ENCODE results near the gene ENPP3.

Gene ENPP3

DNA sequence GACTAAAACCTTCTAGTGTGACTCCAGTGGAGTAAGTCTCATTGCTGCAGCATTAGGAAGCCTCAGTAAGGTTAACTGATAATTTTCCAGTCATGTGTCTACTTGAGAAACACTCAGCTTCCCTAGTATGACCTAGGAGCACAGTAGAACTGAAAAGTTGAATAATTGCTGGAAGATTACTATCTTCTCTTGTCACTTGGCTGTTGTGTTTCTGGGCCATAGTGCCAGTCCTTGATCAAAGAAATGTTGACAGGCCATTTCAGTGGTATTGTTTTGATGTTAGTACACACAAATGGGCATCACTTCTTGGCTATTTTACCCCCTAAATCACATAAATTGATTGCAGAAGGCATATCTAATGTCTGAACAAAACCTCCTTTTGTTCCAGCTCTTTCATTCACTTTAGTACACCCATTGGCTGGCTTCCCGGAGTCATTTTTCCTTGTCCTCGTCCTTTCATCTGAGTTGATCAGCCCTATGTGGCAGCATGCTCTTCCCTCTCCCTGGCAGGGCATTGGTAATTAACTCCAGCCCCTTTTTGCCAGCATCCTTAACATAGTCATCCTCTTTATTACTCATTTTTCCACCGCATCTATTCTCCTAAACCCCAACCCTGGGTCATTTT, 6.0 kb downstream of the ENPP3 start:
- DNase-seq: no peak

DNA sequence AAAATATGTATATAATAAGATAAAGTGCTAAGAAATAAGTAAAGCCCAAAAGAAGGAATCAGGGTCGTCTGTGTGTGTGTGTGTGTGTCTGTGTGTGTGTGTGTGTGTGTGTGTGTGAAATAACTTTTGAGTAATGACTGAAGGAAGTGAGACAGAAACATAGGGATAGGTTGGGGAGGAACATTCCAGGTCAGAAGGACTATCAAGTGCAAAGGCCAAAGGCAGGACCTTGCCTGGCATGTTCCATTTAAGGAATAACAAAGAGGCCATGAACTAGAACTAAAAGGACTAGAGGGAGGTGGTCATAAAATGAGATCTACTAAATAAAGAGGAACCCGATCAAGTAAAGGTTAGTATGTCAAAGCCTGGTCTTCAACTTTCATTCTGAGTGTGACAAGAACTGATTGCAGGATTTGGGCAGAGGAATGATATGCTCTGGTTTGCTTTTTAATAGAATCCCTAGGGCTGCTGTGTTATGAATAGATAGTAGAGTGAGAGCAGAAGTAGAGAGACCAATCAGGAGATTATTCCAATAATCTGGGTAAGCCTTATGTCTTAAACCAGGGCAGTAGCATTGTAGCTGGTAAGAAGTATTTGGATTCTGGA, 6.9 kb downstream of the ENPP3 start:
- no peak for DNase-seq

DNA sequence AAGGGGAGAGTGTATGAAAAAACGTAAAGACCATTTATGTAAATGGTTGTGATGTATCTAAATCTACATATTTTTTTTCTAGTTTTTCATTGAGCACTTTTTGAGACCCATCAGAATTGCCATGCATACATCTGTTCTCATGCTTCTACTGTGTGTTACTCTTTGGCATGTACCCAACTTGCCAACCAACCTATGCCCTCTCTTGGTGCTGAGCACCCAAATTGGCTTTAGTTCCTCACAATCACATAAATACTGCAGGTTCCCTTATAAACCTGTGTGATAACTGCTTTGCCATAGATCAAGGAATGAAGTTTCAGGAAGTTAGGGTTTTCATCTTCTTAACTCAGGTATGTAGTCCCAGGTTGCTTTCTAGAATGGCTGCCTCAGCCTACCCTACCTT, 7.8 kb downstream of the ENPP3 start:
- DNase-seq: no peak

DNA sequence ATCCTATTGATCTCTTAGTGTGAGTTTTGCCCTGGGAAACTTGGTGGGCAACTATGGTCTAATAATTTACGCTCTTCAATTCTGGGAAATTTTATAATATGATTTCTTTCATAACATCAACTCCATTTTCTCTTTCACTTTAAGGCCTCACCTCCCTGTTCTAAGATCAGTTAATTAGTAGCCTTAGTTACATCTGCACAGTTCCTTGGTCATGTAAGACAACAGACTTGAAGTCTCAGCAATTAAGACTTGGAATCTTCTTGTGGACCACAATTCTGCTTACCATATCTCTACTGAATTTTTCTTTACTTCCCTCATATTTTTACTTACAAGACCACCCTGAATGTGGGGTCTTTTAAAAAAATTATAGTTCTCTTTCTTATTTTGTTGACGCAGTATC, 8.7 kb downstream of the ENPP3 start:
- DNase-seq: no peak

DNA sequence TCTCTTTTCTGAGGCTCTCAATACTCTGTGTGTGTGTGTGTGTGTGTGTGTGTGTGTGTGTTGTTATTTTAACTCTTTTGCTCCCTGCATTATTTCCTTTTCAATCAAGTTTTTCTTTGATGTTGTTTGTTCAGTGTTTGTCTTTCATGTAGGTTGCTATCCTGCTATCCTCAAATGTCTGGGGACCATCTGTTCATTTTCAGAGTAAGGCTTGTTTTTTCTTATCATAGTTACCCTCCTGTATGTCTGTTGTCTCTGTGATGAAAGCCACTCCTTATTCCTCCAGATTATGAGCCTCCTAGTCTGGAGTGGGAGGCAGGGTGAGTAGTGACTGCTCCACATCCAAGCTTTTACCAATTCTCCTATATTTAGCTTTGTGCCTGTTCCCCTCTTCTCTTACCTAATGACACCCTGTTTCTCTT, 9.2 kb downstream of the ENPP3 start:
- DNase-seq: no peak

DNA sequence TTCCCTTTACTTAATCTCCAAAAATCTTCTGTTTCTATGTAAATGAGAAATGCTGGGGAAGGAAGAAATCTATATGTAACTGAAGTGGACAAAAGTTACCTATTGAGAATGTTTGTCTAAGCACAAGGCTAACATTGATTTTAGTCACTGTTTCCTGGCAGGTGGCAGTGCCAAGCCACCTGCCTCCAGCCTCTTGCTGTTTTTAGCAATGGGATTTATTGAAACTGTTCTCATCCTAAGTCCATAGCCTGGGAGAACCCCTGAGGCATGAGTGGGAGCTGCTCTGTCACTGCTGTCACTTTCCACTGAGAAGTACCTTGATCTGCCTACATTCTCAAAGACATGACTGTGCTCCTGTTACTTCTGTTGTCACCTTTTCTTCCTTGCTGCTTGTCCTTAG, 14.7 kb downstream of the ENPP3 start:
- DNase-seq: no peak

DNA sequence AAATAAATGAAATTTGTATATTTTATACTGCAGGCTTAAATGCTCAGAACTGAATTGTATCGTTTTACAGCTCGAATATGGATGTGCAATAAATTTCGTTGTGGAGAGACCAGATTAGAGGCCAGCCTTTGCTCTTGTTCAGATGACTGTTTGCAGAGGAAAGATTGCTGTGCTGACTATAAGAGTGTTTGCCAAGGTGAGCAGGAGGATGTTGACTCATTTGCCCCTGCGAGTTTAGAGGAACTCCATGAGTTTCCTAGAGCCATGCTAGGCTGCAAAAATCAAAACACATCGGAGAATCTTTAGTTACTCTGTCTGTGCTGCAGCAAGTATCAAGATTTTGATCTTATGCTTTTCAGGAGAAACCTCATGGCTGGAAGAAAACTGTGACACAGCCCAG, 15.4 kb downstream of the ENPP3 start:
- no peak for DNase-seq

DNA sequence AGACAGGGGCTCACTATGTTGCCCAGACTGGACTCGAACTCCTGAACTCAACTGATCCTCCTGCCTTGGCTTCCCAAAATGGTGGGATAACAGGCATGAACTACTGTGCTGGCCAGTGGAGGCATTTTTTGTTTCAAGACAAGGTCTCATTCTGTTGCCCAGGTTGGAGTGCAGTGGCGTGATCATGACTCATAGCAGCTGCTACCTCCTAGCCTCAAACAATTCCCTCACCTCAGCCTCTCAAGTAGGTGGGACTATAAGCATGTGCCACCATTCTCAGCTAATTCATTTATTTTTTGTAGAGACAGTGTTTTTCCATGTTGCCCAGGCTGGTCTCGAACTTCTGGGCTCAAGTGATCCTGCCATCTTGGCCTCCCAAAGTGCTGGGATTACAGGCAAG, 17.2 kb downstream of the ENPP3 start:
- no peak for DNase-seq

DNA sequence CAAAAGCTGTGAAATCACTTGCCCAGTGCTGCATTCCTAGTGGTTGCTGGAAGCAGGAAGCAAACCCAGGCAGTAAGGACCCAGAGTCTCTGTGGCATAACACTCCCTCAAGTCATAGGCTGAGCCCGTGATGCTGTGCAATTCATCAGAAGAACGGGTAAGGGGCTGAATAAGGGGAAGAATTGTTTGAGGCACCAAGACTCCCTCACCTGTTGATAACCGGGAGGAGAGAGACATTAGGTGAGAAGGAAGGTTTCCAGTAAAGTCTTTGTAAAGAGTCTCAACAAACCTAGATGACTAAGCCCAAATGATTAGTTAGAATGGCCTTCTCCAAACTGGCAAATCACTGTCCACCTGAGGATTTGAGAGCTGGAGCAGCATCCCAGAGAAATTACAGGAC, 18.3 kb downstream of the ENPP3 start:
- no peak for DNase-seq

DNA sequence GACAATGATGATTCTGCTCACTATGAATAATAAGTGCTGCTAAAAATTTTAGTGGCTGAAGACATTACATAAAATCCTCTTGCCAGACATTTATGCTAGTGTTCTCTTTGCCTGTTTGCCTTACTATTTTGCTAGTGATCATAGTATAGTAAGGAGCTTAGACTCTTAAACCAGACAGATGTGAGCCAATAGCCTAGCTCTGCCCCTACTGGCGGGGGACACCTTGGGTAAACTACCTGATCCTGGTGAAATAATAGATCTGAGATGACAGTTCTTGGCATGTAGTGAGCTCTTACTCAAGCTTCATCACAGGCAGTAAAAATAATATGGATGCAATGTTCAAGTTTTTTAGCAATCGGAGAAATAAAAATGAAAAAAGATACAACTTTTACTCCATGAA, 18.8 kb downstream of the ENPP3 start:
- DNase-seq: no peak

DNA sequence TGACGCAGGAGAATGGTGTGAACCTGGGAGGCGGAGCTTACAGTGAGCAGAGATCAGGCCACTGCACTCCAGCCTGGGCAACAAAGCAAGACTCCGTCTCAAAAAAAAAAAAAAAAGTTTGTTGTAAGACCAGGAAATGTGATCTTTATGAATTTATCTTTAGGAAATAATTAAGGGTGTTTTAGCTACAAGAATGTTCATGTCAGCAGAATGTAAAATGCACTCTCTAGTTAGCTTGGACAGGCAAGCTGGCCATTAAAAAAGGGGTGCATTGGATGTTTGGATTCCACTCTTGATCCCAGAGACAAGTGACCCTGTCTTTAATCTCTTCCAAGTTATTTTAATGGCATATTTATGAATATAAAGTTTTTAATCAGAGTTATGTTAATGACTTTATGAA, 19.6 kb downstream of the ENPP3 start:
- DNase-seq: no peak

DNA sequence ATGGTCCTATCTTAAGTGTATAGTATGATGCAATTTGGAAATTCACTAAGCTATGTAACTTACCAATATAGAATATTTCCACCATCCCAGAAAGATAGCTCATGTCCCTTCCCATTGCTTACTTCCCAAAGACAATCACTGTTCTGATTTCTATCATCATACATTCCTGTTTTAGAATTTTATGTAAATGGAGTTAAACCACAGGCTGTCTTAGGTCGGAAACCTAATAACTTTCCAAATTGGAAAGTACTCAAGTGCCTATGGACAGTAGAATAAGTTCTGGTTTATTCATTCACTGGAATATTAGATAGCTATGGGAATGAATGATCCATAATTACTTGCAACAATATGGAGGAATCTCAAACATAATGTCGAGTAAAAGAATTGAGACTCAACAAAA, 20.1 kb downstream of the ENPP3 start:
- DNase-seq: no peak

DNA sequence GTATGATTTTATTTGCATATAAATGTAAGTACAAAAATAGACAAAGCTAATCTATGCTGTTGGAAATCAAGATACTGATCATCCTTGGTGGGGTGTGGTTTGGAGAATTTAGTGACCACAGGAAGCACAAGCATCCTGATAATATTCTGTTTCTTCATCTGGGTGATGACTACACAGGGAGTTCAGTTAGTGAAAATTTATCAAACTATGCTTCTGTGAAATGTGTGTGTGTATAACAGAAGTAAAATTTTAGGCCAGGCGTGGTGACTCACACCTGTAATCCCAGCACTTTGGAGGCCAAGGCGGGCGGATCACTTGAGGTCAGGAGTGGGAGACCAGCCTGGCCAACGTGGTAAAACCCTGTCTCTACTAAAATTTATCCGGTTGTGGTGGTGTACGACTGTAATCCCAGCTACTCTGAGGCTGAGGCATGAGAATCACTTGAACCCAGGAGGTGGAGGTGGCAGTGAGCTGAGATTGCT, 20.6 kb downstream of the ENPP3 start:
- no peak for DNase-seq

DNA sequence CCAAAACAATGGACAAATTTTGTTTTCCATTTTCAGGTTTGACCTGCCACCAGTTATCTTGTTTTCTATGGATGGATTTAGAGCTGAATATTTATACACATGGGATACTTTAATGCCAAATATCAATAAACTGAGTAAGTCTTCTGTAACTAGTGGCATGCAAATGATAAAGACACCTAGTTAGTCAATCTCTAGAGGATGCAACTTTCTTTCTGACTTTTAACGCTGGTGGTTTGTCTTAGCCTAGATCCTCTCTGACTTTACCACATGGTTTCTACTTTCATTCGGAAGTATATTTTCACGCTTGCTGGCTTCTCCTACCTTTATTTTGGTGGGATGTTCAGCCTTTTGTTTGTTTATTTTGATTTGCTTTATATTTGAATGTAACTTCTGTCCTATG, 21.2 kb downstream of the ENPP3 start:
- DNase-seq: no peak

DNA sequence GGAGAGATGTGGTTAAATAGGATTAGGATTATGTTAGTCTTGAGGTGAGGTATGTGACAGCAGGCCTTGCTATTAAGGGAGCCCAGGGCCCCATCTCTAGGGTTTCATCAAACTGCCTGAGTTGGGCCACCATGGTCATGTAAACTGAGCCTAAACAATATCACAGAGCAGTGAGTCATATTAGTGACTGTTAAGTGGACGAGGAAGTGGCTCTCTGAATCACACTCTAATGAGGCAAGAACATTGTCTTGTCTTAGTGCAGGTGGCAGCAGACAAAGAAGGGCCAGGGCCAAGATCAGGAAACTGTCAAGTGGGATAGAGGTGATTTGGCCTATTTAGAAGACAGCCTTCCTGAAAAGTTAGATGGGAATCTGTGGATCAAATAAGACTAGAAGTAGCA, 23.1 kb downstream of the ENPP3 start:
- no peak for DNase-seq

DNA sequence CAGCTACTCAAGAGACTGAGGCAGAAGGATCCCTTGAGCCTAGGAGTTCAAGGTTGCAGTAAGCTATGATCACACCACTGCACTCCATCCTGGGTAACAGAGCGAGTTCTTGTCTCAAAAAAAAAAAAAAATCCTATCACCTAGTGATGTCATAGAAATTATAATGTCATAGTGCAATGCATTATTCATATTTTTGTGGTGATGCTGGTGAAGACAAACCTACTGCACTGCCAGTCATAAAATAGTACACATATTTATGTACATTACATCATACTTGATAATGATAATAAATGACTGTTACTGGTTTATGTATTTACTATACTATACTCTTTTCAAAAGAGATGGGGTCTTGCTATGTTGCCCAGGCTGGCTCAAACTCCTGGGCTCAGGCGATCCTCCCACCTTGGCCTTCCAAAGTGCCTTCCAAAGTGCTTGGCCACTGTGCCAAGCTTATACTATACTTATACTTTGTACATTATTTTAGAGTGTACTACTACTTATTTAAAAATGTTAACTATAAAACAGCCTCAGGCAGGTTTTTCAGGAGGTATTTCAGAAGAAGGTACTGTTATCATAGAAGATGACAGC, 26.6 kb downstream of the ENPP3 start:
- DNase-seq: no peak

DNA sequence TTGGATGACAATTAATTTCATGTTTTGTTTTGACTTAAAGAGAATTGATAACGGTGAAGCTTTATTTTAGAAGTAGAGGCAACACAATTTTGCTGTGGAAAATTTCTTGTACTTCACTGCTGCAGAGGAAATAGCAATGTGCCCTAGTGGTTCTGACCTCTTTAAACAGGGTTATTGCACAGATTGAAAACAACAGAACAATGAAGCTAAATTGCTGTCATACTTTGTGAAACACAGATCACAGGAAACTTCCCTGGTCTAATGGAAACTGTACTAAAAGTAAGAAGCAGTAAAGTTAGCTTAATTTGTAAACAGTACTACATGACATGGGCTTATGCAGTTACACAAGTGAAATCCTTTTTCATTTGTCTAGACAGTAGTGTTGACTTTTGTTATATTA, 32.8 kb downstream of the ENPP3 start:
- no peak for DNase-seq

DNA sequence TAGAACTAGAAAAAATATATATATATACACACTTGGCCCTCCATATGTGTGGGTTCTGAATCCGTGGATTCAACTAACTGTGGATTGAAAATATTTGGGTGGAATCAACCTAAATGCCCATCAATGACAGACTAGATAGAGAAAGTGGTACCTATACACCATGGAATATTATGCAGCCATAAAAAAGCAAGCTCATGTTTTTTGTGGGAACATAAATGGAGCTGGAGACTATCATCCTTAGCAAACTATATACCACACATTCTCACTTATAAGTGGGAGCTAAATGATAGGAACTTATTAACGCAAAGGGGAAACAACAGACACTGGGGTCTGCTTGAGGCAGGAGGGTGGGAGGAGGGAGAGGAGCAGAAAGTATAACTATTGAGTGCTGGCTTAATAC, 36.1 kb downstream of the ENPP3 start:
- DNase-seq: no peak

DNA sequence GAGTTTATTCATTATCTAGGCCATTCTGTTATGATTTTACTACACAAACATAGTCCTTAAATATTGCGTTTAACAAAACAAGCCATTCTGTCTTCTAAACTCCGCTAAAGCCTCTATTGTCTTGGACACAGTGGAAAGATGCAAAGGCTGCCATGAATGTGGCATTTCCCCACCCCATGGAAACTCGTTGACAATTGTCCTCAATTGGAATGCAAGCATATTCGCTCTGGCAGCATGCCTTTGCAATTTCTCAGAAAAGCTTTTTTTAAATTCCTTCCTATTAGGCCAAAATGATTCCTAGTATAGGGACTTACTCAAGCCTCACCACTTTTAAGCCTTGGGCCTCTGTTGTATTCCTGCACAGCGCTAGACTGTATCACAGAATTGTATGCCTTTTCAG, 41.3 kb downstream of the ENPP3 start:
- no peak for DNase-seq

DNA sequence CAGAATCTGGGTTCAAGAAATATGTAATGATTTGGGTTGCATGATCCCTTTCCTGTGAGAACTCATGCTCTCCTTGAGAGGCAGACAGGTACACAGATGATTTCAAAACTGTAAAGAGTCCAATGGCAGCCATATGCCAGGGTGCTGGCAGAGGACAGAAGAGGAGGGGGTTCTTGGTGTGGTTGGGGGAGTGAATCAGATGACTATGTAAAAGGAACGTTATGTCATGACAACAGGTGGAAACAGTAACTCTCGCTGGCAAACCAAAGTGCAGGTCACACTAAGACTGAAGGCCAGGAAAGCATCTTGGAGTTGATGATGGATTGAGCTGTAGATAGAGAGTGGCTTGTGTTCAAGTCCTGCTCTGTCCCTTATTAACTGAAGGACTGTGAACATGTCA, 43.8 kb downstream of the ENPP3 start:
- DNase-seq: no peak

DNA sequence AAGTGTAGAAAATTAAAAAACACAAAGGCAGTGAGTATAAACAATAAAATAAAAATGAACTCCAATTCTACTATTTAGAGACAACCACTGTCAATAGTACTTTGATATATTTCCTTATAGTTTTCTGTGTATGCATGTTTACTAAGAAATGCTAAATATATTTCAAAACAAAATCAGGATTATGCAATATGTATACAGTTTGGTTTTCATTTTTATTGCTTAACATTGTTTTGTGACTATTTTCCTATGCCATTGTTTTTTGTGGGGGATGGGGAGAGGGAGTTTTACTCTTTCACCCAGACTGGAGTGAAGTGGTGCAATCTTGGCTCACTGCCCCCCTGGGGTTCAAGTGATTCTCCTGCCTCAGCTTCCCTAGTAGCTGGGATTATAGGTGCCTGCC, 44.5 kb downstream of the ENPP3 start:
- DNase-seq: no peak

DNA sequence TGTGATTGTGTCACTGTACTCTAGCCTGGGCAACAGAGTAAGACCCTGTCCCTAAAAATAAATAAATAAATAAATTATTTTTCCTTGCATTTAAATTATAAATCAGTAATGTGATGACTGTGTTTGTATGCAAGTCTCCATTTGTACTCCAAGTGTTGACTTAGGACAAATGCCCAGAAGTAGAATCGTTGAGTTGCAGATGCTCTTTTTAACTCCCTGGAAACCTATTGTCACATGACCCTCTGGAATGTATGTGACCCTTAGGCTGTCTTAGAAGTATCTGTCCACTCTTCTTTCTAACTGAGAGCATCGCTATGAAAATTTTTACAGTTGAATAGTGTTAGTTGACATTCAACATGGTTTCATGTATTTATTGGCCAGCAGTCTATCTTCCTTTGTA, 45.3 kb downstream of the ENPP3 start:
- DNase-seq: no peak

DNA sequence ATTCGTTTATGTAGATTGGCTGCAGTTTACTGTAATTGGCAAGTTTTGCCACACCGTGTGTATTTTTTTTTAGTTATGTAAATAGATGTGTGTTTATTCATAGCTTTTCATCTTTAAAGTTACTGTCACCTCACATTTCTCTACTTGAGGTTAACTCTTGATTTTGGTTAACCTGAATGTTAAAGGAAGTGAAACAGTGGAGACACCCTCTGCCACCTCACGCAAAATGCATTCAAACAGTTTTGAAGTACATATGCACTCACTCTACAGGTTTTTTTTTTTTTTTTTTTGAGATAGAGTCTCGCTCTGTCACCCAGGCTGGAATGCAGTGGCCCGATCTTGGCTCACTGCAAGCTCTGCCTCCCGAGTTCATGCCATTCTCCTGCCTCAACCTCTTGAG, 46.4 kb downstream of the ENPP3 start:
- DNase-seq: no peak

DNA sequence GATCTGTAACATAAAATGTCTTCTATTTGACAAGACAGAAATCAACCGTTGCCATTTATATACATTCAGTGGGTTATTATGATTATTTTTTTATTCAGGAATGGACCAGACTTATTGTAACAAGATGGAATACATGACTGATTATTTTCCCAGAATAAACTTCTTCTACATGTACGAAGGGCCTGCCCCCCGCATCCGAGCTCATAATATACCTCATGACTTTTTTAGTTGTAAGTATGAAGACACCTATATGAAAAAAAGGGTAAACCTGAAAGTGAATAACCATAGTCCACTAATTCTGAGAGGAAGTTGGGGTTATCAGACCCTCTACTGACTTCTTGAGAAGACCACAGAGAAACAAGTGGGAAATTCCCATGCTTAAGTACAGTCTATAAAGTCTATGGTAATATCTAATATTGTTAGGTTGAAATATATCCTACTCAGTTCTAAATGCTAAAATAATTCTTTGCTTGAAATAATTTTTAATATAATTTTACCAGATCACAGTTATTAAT, 48.2 kb downstream of the ENPP3 start:
- DNase-seq: no peak

DNA sequence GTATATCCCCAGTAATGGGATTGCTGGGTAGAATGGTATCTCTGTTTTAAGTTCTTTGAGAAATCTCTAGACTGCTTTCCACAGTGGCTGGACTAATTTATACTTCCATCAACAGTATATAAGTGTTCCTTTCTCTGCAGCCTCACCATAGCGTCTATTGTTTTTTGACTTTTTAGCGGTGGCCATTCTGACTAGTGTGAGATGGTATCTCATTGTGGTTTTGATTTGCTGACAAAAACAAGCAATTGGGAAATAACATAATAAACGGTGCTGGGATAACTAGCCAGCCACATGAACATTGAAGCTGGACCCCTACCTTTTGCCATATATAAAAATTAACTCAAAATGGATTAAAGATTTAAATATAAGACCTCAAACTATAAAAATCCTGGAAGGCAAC, 49.9 kb downstream of the ENPP3 start:
- DNase-seq: no peak
